22Rv1 (cell line): ENCODE data around the gene RXYLT1.
"Not testable (repeated sequence)": the region's sequence is repeated elsewhere in the genome, so short reads cannot be mapped to it uniquely, and the experiment has no call there.

Source experiments
- H3K27ac ChIP-seq: fragments of 450-650 bp; 2 replicates; pipeline ENCODE4 v1.5.1; 2017
- ZFX ChIP-seq: fragments of 450-650 bp; IDR thresholded peaks from 2 replicates; pipeline ENCODE4 v1.6.1; 2017; ENCODE audit warnings: antibody characterized with exemption, borderline replicate concordance
- TF ChIP-seq, protein P1 (sequence below): fragments of 450-650 bp; IDR thresholded peaks from 2 replicates; pipeline ENCODE4 v1.5.1; 2017; ENCODE audit warnings: mild to moderate bottlenecking

The RXYLT1 gene, protein sequence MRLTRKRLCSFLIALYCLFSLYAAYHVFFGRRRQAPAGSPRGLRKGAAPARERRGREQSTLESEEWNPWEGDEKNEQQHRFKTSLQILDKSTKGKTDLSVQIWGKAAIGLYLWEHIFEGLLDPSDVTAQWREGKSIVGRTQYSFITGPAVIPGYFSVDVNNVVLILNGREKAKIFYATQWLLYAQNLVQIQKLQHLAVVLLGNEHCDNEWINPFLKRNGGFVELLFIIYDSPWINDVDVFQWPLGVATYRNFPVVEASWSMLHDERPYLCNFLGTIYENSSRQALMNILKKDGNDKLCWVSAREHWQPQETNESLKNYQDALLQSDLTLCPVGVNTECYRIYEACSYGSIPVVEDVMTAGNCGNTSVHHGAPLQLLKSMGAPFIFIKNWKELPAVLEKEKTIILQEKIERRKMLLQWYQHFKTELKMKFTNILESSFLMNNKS

DNA sequence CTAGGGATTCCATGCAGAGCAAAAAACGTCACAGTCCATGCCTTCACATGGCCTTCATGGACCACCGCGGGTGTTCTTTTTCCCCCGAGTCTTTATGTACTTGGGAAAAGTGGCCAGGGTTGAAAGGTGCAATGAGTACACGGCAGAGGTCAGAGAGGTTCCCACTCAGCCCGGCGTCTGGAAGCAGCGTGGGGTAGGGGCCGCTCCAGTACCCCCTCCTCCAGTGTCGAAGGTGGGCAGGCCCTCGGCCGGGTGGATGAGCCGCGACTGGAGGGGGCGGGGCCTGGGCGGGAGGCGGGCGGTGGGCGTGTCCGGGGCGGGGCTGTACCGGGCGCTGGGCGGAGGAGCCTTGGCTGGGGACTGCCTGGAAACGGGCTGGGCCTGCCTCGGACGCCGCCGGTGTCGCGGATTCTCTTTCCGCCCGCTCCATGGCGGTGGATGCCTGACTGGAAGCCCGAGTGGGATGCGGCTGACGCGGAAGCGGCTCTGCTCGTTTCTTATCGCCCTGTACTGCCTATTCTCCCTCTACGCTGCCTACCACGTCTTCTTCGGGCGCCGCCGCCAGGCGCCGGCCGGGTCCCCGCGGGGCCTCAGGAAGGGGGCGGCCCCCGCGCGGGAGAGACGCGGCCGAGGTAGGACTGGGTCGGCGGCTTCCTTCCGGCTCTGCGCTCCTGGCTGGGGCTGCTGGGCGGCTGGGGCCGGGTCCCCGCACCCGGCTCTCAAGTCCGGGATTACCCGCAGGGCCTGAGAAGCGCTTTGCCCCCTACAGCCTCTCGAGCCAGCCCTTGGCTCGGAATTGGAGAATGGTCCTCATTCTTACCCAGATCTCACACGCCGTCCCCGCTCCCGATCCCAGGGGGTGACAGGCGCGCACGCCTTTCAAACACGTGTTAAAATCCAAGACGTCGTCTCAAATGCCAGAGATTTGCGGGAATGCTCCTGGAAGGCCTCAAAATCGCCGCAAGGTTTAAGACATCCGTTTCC lies at the start of gene RXYLT1:
RXYLT1 (plus strand) TSS at position 412 of the 984 bp plus-strand sequence; CDS start at position 464, 52 bp downstream.
- TF ChIP-seq, protein P1, sequence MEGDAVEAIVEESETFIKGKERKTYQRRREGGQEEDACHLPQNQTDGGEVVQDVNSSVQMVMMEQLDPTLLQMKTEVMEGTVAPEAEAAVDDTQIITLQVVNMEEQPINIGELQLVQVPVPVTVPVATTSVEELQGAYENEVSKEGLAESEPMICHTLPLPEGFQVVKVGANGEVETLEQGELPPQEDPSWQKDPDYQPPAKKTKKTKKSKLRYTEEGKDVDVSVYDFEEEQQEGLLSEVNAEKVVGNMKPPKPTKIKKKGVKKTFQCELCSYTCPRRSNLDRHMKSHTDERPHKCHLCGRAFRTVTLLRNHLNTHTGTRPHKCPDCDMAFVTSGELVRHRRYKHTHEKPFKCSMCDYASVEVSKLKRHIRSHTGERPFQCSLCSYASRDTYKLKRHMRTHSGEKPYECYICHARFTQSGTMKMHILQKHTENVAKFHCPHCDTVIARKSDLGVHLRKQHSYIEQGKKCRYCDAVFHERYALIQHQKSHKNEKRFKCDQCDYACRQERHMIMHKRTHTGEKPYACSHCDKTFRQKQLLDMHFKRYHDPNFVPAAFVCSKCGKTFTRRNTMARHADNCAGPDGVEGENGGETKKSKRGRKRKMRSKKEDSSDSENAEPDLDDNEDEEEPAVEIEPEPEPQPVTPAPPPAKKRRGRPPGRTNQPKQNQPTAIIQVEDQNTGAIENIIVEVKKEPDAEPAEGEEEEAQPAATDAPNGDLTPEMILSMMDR: no peak
- H3K27ac ChIP-seq: peak within 1 kb of the TSS; percentile 78

DNA sequence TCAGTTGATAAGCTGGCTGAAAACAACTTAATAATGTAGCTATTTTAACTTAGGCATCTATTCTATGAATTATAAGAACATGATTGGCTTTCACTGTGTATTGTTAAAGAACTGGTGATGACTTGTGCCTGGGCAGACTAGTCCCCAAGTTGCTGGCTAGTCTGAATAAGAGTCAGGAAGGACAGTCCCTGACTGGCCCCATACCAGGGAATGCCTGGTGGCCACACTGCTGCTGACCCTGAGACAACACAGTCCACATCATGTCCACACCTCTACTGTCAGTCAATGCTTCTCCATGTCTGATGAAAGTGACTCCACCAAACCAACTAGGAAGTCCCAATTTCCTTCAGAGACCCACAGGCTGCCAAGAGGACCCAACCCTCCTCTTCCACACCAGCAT lies 46.9 kb upstream of the RXYLT1 start:
- H3K27ac ChIP-seq: not testable (repeated sequence)

DNA sequence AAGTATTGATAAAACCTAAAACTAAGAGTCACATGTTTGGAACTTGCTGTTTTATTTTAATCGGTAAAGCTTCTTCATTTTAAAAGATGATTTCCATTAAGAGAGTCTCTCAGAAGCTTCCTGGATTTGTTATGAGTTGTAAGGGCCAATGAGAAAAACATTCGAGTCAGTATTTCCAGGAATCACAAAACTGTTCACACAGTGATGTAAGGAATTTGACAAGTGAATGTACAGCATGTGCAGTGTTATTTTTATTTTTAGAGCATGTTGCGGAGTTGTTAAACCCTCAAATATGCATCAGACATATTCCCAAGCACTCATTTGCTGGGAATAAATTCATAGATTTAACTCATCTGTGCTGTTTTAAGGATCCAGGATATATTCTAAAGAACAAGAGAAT lies 46.1 kb upstream of the RXYLT1 start:
- not testable (repeated sequence) for H3K27ac ChIP-seq

DNA sequence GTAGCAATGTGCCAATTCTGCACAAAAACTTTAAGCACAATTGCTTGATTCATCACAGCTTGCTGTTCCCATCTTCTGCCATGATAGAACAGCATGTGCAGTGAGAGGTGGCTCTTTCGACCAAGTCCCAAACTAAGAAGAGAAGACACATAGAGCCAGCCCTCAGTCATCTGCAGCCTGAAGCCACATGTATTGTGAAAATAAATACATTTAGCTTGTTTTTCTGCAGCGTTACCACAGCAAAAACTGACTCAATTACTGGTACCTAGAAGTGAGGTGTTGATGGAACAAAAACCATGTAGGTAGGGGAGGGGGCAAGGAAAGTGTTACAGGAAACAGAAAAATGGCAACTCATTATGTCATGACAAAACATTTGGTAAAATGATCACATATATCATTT lies 39.2 kb upstream of the RXYLT1 start:
- not testable (repeated sequence) for H3K27ac ChIP-seq

DNA sequence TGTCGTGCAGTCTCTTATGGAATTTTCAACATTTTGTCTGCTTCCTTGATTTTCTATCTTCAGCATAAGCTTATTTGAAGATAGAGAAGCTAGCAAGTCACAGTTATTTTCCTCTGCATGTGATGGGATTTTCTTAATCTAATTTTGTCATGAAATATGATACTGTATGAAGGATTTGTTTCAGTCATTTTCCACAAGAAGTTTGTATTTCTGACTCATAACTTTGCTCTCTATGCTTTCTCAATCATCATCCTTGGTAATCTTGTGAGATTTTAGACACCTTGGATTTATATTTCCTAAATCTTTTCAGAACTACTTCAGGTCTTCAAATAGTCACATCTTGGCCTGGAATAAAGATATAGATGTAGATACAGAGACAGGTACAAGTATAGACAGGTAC lies 38.3 kb upstream of the RXYLT1 start:
- not testable (repeated sequence) for H3K27ac ChIP-seq

DNA sequence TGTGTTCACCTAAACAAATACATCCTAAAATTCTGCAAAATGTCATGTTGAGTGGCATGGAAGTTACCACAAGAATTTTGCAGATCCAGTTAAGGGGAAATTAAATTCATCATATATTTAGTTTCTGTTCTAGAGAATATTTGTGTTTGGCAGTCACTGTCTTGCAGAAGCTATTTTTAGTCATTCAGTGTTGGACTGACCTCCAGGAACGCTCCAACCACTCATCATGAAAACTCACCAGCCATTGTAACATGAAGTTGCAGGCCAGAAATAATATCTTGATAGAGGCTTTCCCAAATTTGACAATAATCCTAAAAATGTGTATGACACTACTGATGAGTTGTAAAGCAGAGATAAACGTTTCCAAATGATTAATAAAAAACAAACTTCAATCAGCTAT lies 35.6 kb upstream of the RXYLT1 start:
- not testable (repeated sequence) for H3K27ac ChIP-seq

DNA sequence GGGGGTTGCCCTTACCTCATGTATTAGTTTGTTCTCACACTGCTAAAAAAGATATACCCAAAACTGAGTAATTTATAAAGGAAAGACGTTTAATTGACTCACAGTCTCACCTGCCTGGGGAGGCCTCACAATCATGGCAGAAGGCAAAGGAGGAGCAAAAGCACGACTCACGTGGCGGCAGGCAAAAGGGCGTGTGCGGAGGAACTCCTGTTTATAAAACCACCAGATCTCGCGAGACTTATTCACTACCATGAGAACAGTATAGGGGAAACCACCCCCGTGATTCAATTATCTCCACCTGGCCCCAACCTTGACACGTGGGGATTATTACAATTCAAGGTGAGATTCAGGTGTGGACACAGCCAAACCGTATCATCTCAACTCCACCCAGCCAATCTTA lies 33.2 kb upstream of the RXYLT1 start:
- not testable (repeated sequence) for H3K27ac ChIP-seq

DNA sequence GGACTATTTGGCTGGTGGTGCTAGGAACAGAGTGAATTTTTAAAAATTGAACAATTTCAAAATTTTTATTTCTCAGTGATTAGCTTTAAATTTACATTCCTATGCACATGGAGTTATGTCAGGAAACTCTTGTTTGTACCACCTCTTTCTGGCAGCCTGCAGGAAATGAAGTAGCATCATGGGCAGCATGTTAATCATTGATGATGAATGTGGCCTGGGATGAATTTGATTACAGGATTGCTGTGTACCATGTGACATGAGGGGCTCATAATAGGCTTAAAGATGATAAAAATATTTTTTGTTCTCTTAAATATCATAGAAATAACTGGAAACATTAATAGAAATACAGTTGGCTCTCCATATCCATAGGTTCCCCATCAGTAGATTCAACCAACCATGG lies 32.6 kb upstream of the RXYLT1 start:
- H3K27ac ChIP-seq: not testable (repeated sequence)

DNA sequence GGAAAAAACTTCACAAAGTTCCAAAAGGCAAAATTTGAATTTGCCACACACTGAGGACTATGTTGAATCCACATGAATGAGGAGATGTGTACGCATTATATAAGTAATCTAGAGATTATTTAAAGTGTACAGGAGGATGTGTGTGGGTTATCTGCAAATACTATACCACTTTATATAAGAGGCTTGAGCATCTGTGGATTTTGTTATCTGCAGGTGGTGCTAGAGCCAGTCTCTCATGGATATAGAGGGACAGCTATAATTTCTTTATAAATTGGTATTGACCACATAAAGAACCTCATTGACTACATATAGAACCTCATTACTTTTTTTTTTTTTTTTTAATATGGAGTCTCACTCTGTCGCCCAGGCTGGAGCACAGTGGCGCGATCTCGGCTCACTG lies 32.2 kb upstream of the RXYLT1 start:
- no peak for TF ChIP-seq ZFX
- TF ChIP-seq, protein P1: no peak
- no peak overlapping the region for H3K27ac ChIP-seq

DNA sequence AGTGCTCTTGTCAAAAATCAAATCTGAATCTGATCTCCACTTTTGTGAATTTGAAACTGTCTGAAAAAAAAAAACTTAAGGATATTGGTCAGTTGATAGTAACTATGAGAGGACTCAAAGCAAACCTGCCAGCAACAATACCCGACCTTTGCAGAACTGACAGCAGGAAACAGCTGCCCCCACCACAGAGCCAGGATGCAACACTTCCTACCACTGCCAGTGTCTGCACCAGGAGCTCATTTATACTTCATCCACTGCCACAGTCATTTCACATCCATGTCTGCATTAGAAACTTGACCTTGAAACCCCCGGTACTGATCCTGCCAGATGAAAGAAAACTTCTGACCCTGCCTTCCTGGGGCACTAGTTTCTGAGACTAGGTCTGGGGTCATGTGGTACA lies 27.4 kb upstream of the RXYLT1 start:
- H3K27ac ChIP-seq: no peak overlapping the region
- TF ChIP-seq, protein P1: no peak
- no peak for TF ChIP-seq ZFX

DNA sequence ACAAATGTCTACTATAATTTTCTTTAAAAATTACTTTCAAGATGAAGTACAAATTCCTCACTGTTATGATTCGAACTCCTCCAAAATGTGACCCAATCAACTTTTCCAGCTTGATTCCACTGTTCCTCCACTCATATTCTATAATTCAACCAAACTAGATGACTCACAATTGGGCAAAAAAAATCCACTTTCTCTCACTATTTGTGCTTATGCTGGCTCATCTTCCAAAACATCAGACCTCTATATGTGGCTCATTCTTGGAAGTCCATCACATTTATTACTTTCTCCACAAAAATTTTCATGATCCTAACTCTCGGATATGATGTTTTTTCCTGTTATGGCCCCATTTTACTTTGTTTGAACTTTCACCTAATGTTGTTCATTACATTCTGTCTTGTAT lies 26.9 kb upstream of the RXYLT1 start:
- TF ChIP-seq, protein P1: no peak
- no peak for TF ChIP-seq ZFX

More for the DNA sequence above, 26.9 kb upstream of the RXYLT1 start:
- H3K27ac ChIP-seq: no peak overlapping the region
